Activated CD4-positive, CD25-positive, alpha-beta regulatory T cell treated with anti-CD3 and anti-CD28 coated beads, Interleukin-2, amount 50 U/mL, for 72 hours (primary cell): Measurements from ENCODE around the gene STRN.
"Not testable (repeated sequence)": the region's sequence is repeated elsewhere in the genome, so short reads cannot be mapped to it uniquely, and the experiment has no call there.

Experiments used
- DNase-seq: peaks from one replicate; pipeline ENCODE4 v3.0.0; 2021

Gene STRN

GRCh38 chr2:36906277-36906676, 60.1 kb downstream of the STRN start:
- no peak for DNase-seq

GRCh38 chr2:36904636-36905035, 61.7 kb downstream of the STRN start:
- no peak for DNase-seq

GRCh38 chr2:36902385-36903120, 63.8 kb downstream of the STRN start:
- DNase-seq: no peak

- DNase-seq: no peak
Measured at GRCh38 chr2:36892805-36893204, 73.5 kb downstream of the STRN start.

- DNase-seq: no peak
Measured at GRCh38 chr2:36889795-36890194, 76.5 kb downstream of the STRN start.

- not testable (repeated sequence) for DNase-seq
Measured at GRCh38 chr2:36887095-36887494, 79.2 kb downstream of the STRN start.

- DNase-seq: no peak
Measured at GRCh38 chr2:36886664-36887063, 79.7 kb downstream of the STRN start.

- DNase-seq: no peak
Measured at GRCh38 chr2:36885605-36886004, 80.7 kb downstream of the STRN start.

- no peak for DNase-seq
Measured at GRCh38 chr2:36882532-36882931, 83.8 kb downstream of the STRN start.

GRCh38 chr2:36881816-36882215, 84.5 kb downstream of the STRN start:
- DNase-seq: no peak

- no peak for DNase-seq
Measured at GRCh38 chr2:36878429-36878828, 87.9 kb downstream of the STRN start.

GRCh38 chr2:36871068-36871707, 95.1 kb downstream of the STRN start:
- DNase-seq: no peak

- DNase-seq: no peak
Measured at GRCh38 chr2:36869606-36870005, 96.7 kb downstream of the STRN start.

GRCh38 chr2:36861896-36862295, 104.4 kb downstream of the STRN start:
- DNase-seq: no peak

- DNase-seq: no peak
Measured at GRCh38 chr2:36859366-36859792, 107.0 kb downstream of the STRN start.

GRCh38 chr2:36858551-36859365, 107.6 kb downstream of the STRN start:
- DNase-seq: no peak

GRCh38 chr2:36857713-36858112, 108.6 kb downstream of the STRN start:
- no peak for DNase-seq

GRCh38 chr2:36855429-36855828, 110.9 kb downstream of the STRN start:
- no peak for DNase-seq

- DNase-seq: no peak
Measured at GRCh38 chr2:36854241-36854640, 112.1 kb downstream of the STRN start.

GRCh38 chr2:36849265-36849664, 117.1 kb downstream of the STRN start:
- no peak for DNase-seq

GRCh38 chr2:36843838-36844237, 122.5 kb downstream of the STRN start:
- DNase-seq: no peak

- DNase-seq: no peak
Measured at GRCh38 chr2:36839976-36840617, 126.2 kb downstream of the STRN start.
